Heart left ventricle (tissue), 16 donors: Measurements from ENCODE around the gene DLG1. TPM values are rescaled to one million over a fixed set of nuclear protein-coding genes. Genes with fewer than 3 reads are reported as not detected.
A peak's percentile ranks its signal among the peaks of the same experiment; 100 is the strongest.

Source experiments
- ATAC-seq, 4 donors: fragments of 200-7000 bp; cut with Tn5 transposase; one replicate each; pipeline ENCODE4 v1.9.1; 2020 to 2022; ENCODE audit warnings: moderate library complexity in 4 of 4, mild to moderate bottlenecking in 3 of 4, moderate number of reproducible peaks in 1 of 4
- DNase-seq, 5 donors: peaks; one replicate each; pipeline ENCODE4 v3.0.0-alpha.2; 2020
- H3K27ac ChIP-seq, 12 donors: fragments of 200-600 bp; sonication (generic) in 4 of 12; one replicate each; pipeline versions ENCODE4 v1.5.0 to v1.8.0; 2016 to 2022; ENCODE audit warnings: mild to moderate bottlenecking in 2 of 12
- H3K27me3 ChIP-seq, 9 donors: fragments of 200-600 bp; sonication (generic) in 2 of 9; one replicate each; pipeline versions ENCODE4 v1.5.1 to v1.8.0; 2016 to 2022; ENCODE audit warnings: mild to moderate bottlenecking in 3 of 9
- H3K36me3 ChIP-seq, 9 donors: fragments of 200-600 bp; sonication (generic) in 2 of 9; one replicate each; pipeline versions ENCODE4 v1.5.0 to v1.8.0; 2018 to 2022; ENCODE audit warnings: mild to moderate bottlenecking in 2 of 9
- H3K4me1 ChIP-seq, 12 donors: fragments of 200-600 bp; sonication (generic) in 4 of 12; one replicate each; pipeline versions ENCODE4 v1.5.0 to v1.8.0; 2016 to 2022; ENCODE audit warnings: mild to moderate bottlenecking in 3 of 12
- H3K4me3 ChIP-seq, 12 donors: fragments of 200-600 bp; sonication (generic) in 4 of 12; one replicate each; pipeline versions ENCODE4 v1.5.0 to v1.8.0; 2017 to 2022; ENCODE audit warnings: mild to moderate bottlenecking in 9 of 12, moderate library complexity in 4 of 12
- H3K9me3 ChIP-seq, 12 donors: fragments of 200-600 bp; sonication (generic) in 4 of 12; one replicate each; pipeline versions ENCODE4 v1.5.0 to v1.8.0; 2016 to 2022; ENCODE audit warnings: mild to moderate bottlenecking in 1 of 12
- POLR2A ChIP-seq, 2 donors: fragments of 450-650 bp; IDR thresholded peaks; one replicate each; pipeline ENCODE4 v1.6.1; 2017; ENCODE audit warnings: antibody characterized with exemption in 2 of 2, mild to moderate bottlenecking in 2 of 2, moderate library complexity in 2 of 2
- WGBS, 4 donors: extraction: QIAGEN DNeasy Blood & Tissue Kit in 2 of 4; methylation state at CpG; one replicate each; pipeline versions ENCODE4 v1.1.5 to v1.1.7; 2013 to 2018; 5-methylcytosine and 5-hydroxymethylcytosine counted together
- intact Hi-C, 10 donors: fragments of 100-400 bp; cut with DNase I; formaldehyde crosslinking; loops; one replicate each; pipeline versions ENCODE4 v1.11.1 to v1.14.2; 2022
- polyA plus RNA-seq, 2 donors: library from polyadenylated mRNA; stranded (reverse); fragments of 200-250 nt; gene quantifications; one replicate each; pipeline ENCODE4 v1.2.3, GENCODE V29; 2013
- total RNA-seq, 9 donors: library from RNA; depleted of rRNA in 2 of 9; stranded (reverse); fragments of >200 nt in 2 of 9; fragmentation: NEBNext Ultra II Directional in 3 of 9; extraction: Animal tissue kit (Norgen Biotek cat#: 25700) in 3 of 9; gene quantifications; one replicate each; pipeline versions ENCODE4 v1.1.0 to v1.2.4, GENCODE V29; 2016 to 2023
- TF ChIP-seq, protein P1 (sequence below), 12 donors: fragments of 200-600 bp; sonication (generic) in 4 of 12; IDR thresholded peaks; one replicate each; pipeline versions ENCODE4 v1.5.0 to v1.8.0; 2018 to 2022; ENCODE audit warnings: antibody characterized with exemption in 12 of 12, mild to moderate bottlenecking in 5 of 12
- donor health status: ischemic (EF 13 %, LVEDD 7.1; RV severe dilation, severe dysfunction).
- donor health status: healthy with polysubstance abuse.
- donor health status: DM: no; HTN: yes; CAD: no.
- donor health status: DM: no; HTN: no; CAD: no.
- donor health status: ischemic (EF 25% LVEDD 6.9; RV normal size, moderate dysfunction).
- donor health status: ischemic (EF 25% LVEDD 5.7; RV mildly dilated, moderate dysfunction).
- donor health status: healthy.
- donor health status: DM: yes; HTN: yes; CAD: no.
- donor health status: ischemic (EF 35%, LVEDD 5.7; RV mildly dilated, moderate dysfunction).
- donor health status: nonischemic (EF 11% LVEDD 7.7; RV severe dilation, severe dysfunction).
- donor health status: DM: yes; HTN: yes; CAD: no.
- donor health status: PGD.
- donor health status: ischemic (EF 29% LVEDD 5.4; RV normal size, mild dysfunction).
- donor health status: nonischemic (EF 23%, LVEDD 6.1; RV moderate dilation, normal function).

Gene DLG1
- total and polyA plus RNA-seq, 11 donors: 17.4 to 151 (median 63.6) TPM

DNA sequence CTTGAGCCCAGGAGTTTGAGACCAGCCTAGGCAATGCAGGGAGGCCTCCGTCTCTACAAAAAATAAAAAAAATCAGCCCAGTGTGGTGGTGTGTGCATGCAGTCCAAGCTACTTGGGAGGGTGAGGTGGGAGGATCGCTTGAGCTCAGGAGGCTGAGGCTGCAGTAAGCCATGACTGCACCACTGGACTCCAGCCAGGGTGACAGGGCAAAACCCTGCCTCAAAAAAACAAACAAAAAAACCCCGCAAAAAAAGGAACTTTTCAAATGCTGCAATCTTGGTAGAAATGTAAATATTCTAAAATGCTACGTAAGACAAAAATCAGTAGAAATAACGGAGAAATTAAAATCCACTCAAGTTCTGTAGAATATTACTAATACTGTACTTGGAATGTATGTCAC is 160.7 kb downstream of the DLG1 start:
- H3K27ac ChIP-seq: no peak overlapping the region

GRCh38 chr3:197136744-197137143 is 161.7 kb downstream of the DLG1 start:
- H3K4me3 ChIP-seq: no peak overlapping the region
- no peaks in the 10 kb centered on the region for H3K4me1 ChIP-seq
- DNase-seq: no peak
- TF ChIP-seq, protein P1, sequence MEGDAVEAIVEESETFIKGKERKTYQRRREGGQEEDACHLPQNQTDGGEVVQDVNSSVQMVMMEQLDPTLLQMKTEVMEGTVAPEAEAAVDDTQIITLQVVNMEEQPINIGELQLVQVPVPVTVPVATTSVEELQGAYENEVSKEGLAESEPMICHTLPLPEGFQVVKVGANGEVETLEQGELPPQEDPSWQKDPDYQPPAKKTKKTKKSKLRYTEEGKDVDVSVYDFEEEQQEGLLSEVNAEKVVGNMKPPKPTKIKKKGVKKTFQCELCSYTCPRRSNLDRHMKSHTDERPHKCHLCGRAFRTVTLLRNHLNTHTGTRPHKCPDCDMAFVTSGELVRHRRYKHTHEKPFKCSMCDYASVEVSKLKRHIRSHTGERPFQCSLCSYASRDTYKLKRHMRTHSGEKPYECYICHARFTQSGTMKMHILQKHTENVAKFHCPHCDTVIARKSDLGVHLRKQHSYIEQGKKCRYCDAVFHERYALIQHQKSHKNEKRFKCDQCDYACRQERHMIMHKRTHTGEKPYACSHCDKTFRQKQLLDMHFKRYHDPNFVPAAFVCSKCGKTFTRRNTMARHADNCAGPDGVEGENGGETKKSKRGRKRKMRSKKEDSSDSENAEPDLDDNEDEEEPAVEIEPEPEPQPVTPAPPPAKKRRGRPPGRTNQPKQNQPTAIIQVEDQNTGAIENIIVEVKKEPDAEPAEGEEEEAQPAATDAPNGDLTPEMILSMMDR (IDR thresholded peaks at IDR 0.05): no peak
- TF ChIP-seq POLR2A (IDR thresholded peaks at IDR 0.05): no peak
- intact Hi-C loops: no loop called here
- H3K36me3 ChIP-seq: peaks cover 0 to 80% (median 55%) of the 10 kb centered on the region in 9 donors
- WGBS, 4 donors: 97 to 99% (median 99%) methylated on average over 3 of the region's 3 CpGs
- ATAC-seq: no peak
- H3K9me3 ChIP-seq: peaks cover 0 to 9% (median 0%) of the 10 kb centered on the region in 12 donors
- no peak overlapping the region for H3K27ac ChIP-seq
- H3K27me3 ChIP-seq: no peaks in the 10 kb centered on the region

More for the DNA sequence above, 160.7 kb downstream of the DLG1 start:
- peaks cover 0 to 88% (median 57%) of the 10 kb centered on the region in 9 donors for H3K36me3 ChIP-seq
- H3K27me3 ChIP-seq: no peaks in the 10 kb centered on the region
- ATAC-seq (no peak), DNase-seq (peak in 3 of 5 donors; percentile 26 to 65 (median 53))
- 93 to 95% (median 94%) methylated on average over 5 of the region's 5 CpGs for WGBS, 4 donors
- intact Hi-C loops: no loop called here
- TF ChIP-seq, protein P1 (IDR thresholded peaks at IDR 0.05): no peak
- no peak for TF ChIP-seq POLR2A (IDR thresholded peaks at IDR 0.05)
- H3K4me3 ChIP-seq: no peak overlapping the region
- H3K4me1 ChIP-seq: no peaks in the 10 kb centered on the region
- H3K9me3 ChIP-seq: peaks cover 0 to 9% (median 0%) of the 10 kb centered on the region in 12 donors

DNA sequence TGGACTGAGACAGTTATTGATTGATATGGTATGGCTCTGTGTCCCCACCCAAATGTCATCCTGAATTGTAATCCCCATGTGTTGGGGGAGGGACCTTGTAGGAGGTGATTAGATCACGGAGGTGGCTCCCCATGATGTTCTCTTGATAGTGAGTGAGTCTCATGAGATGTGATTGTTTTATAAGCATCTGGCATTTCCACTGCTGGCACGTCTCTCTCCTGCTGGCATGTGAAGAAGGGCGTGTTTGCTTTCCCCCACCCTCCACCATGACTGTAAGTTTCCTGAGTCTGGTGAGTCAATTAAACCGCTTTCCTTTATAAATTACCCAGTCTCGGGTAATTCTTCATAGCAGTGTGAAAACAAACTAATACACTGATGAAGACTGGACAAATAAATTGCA is 163.2 kb downstream of the DLG1 start:
- no peak for ATAC-seq
- Histone ChIP-seq H3K36me3 (peaks cover 0 to 69% (median 57%) of the 10 kb centered on the region in 9 donors), H3K27me3 (no peaks in the 10 kb centered on the region), H3K27ac (no peak overlapping the region), H3K9me3 (peaks cover 0 to 9% (median 0%) of the 10 kb centered on the region in 12 donors), H3K4me1 (no peaks in the 10 kb centered on the region), H3K4me3 (no peak overlapping the region)
- TF ChIP-seq, protein P1 (IDR thresholded peaks at IDR 0.05): no peak
- no peak for TF ChIP-seq POLR2A (IDR thresholded peaks at IDR 0.05)
- intact Hi-C loops: no loop called here
- WGBS, 4 donors: 83 to 94% (median 92%) methylated on average over 5 of the region's 5 CpGs
- DNase-seq: no peak

DNA sequence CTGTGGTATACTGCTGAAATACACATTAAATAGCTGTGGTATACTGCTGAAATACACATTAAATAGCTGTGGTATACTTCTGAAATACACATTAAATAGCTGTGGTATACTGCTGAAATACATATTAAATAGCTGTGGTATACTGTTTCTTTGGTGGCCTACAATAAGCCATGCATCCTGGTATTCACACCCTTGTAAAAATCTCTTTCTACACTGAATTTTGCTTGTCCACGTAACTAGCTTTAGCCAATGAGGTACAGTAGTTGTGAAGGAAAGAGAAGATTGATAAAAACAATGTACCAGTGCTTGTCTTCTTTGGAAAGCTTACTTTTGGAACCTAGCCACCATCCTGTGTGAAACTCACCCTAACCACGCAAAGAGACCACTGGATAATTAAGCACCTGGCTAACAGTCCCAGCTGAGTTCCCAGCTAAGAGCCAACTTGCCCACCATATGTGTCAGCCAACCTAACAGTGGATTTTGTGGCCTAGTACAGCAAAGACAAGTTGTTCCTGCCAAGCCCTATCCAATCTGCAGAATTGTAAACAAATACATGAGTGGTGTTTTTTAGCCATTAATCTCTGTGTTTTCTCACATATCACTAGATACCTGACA is 165.4 kb downstream of the DLG1 start:
- no peak overlapping the region for H3K4me3 ChIP-seq
- H3K9me3 ChIP-seq: peaks cover 0 to 9% (median 0%) of the 10 kb centered on the region in 12 donors
- no peaks in the 10 kb centered on the region for H3K4me1 ChIP-seq
- intact Hi-C loops: no loop called here
- no peaks in the 10 kb centered on the region for H3K27me3 ChIP-seq
- peaks cover 0 to 70% (median 64%) of the 10 kb centered on the region in 9 donors for H3K36me3 ChIP-seq
- ATAC-seq: no peak
- no peak for DNase-seq
- H3K27ac ChIP-seq: no peak overlapping the region
- WGBS, 4 donors: 92 to 98% (median 96%) methylated on average over 2 of the region's 2 CpGs
- TF ChIP-seq, protein P1 (IDR thresholded peaks at IDR 0.05): no peak
- no peak for TF ChIP-seq POLR2A (IDR thresholded peaks at IDR 0.05)
